Endothelial cell of umbilical vein (primary cell): ENCODE results near the gene TRABD2A. TPM values are rescaled to one million over a fixed set of nuclear protein-coding genes. Genes with fewer than 3 reads are reported as not detected.

Experiments used
- BruUV-seq: library from RNA; stranded (reverse); fragments of 400-500 nt; replicated peaks from 2 replicates; lab custom pipeline; 2021; lab: Mats Ljungman, UMichigan
- CTCF ChIA-PET: fragments of 300-600, 350-600 bp; sonication (Branson Sonifier 250); formaldehyde crosslinking; loops from one replicate; lab custom pipeline; 2021; ENCODE audit warnings: antibody characterized with exemption, inconsistent platforms; lab: Charles Lee
- POLR2A ChIA-PET: fragments of 300-600, 350-600 bp; sonication (Branson Sonifier 250); formaldehyde crosslinking; loops from one replicate; lab custom pipeline; 2021; ENCODE audit warnings: antibody characterized with exemption, inconsistent platforms; lab: Charles Lee
- DNase-seq: peaks from one replicate; pipeline ENCODE4 v3.0.0-alpha.2; 2011; ENCODE audit warnings: low read depth, low spot score
- FAIRE-seq: peaks from 2 replicates; lab custom pipeline; 2011; peaks lifted over from hg19 to GRCh38; lab: Jason Lieb, UNC
- H2AFZ ChIP-seq: 2 replicates; pipeline ENCODE4 v1.6.0; 2012; ENCODE audit warnings: low read depth, low read length, control low read depth, inconsistent platforms
- H3K27ac ChIP-seq: 2 replicates; pipeline ENCODE4 v1.5.1; 2011; ENCODE audit warnings: low read depth, mild to moderate bottlenecking, control low read depth, low read length, moderate library complexity; ENCODE audit not compliant: insufficient read depth
- H3K27me3 ChIP-seq, 2 experiments: 2 replicates each; pipeline versions ENCODE4 v1.6.0 to v1.6.1; 2011; ENCODE audit warnings: low read length in 2 of 2, mixed read lengths in 1 of 2; ENCODE audit not compliant: control insufficient read depth in 2 of 2, insufficient read depth in 2 of 2
- H3K36me3 ChIP-seq, 2 experiments: 2 replicates in 1 of 2; 3 replicates in 1 of 2; pipeline ENCODE4 v1.5.1; 2011; ENCODE audit warnings: low read length in 2 of 2, mild to moderate bottlenecking in 1 of 2, moderate library complexity in 1 of 2; ENCODE audit not compliant: control insufficient read depth in 2 of 2, insufficient read depth in 2 of 2; ENCODE audit errors: extremely low read depth in 1 of 2
- H3K4me1 ChIP-seq: 3 replicates; pipeline ENCODE4 v1.5.1; 2011; ENCODE audit warnings: mild to moderate bottlenecking, low read length; ENCODE audit not compliant: control insufficient read depth, insufficient read depth; ENCODE audit errors: extremely low read depth
- H3K4me2 ChIP-seq: 2 replicates; pipeline ENCODE4 v1.6.1; 2011; ENCODE audit warnings: low read length, control low read depth, mixed read lengths; ENCODE audit not compliant: insufficient read depth
- H3K4me3 ChIP-seq, 3 experiments: fragments of 200-600 bp in 1 of 3; sonication (generic), shearing (Covaris generic) in 1 of 3; replicated peaks in 1 of 3; 2 replicates each; pipeline ENCODE4 v1.5.1; 2011 to 2016; ENCODE audit warnings: control low read depth in 3 of 3, low read length in 3 of 3, mild to moderate bottlenecking in 2 of 3, inconsistent platforms in 1 of 3, low read depth in 1 of 3, moderate library complexity in 1 of 3; ENCODE audit not compliant: insufficient read depth in 1 of 3
- H3K79me2 ChIP-seq: 2 replicates; pipeline ENCODE4 v1.6.0; 2012; ENCODE audit warnings: low read length, inconsistent platforms; ENCODE audit not compliant: control insufficient read depth, insufficient read depth
- H3K9ac ChIP-seq: replicated peaks from 2 replicates; pipeline ENCODE3; 2011; ENCODE audit warnings: low read length, control low read depth; ENCODE audit not compliant: insufficient read depth; ENCODE audit errors: extremely low read depth
- H3K9me1 ChIP-seq: replicated peaks from 3 replicates; pipeline ENCODE4 v1.6.0; 2011; ENCODE audit warnings: mild to moderate bottlenecking, low read length; ENCODE audit not compliant: control insufficient read depth, insufficient read depth; ENCODE audit errors: extremely low read depth
- H3K9me3 ChIP-seq: replicated peaks from 2 replicates; pipeline ENCODE4 v1.5.1; 2012; ENCODE audit warnings: low read length, inconsistent platforms; ENCODE audit not compliant: control insufficient read depth, insufficient read depth
- H4K20me1 ChIP-seq: replicated peaks from 2 replicates; pipeline ENCODE3; 2011; ENCODE audit warnings: mild to moderate bottlenecking, low read length; ENCODE audit not compliant: control insufficient read depth, insufficient read depth; ENCODE audit errors: extremely low read depth
- MYC ChIP-seq: IDR thresholded peaks from one replicate; pipeline ENCODE4 v1.6.1; 2011; ENCODE audit warnings: mild to moderate bottlenecking, low read depth, low read length
- POLR2AphosphoS5 ChIP-seq: IDR thresholded peaks from 2 replicates; pipeline ENCODE4 v1.6.1; 2012; ENCODE audit warnings: low read depth, mild to moderate bottlenecking, control low read depth, low read length, moderate library complexity; ENCODE audit not compliant: insufficient read depth
- dilution Hi-C: fragments of 300-500 bp; cut with MboI; formaldehyde crosslinking; loops from one replicate; pipeline ENCODE4 v1.15.0; 2019; ENCODE audit warnings: low sequenced_read_pairs; ENCODE audit not compliant: extremely low pct_ligation_motif_present
- intact Hi-C: fragments of 100-400 bp; cut with micrococcal nuclease; formaldehyde crosslinking; loops from one replicate; pipeline ENCODE4 v1.10.0; 2022
- polyA plus RNA-seq, 4 experiments: library from polyadenylated mRNA; depleted of rRNA in 3 of 4; stranded (reverse) in 3 of 4; unstranded in 1 of 4; fragments of >200 nt; gene quantifications; 2 replicates each; pipeline versions ENCODE4 v1.2.1 to v1.2.3, GENCODE V29; 2011 to 2012; ENCODE audit warnings: missing spikeins in 1 of 4
- total RNA-seq: library from RNA; stranded (reverse); gene quantifications from 2 replicates; pipeline ENCODE4 v1.2.3, GENCODE V29; 2021
- TF ChIP-seq, protein P1 (sequence below), 2 donors: IDR thresholded peaks; 1 replicate in 1 of 2; 2 replicates in 1 of 2; pipeline ENCODE4 v1.5.1; 2011; ENCODE audit warnings: low read length in 2 of 2, mild to moderate bottlenecking in 2 of 2, moderate library complexity in 2 of 2, control low read depth in 1 of 2, inconsistent platforms in 1 of 2, low read depth in 1 of 2; ENCODE audit not compliant: insufficient read depth in 1 of 2; ENCODE audit errors: extremely low read depth in 1 of 2

TRABD2A gene
- total and polyA plus RNA-seq, 2 donors (not counting 3 experiments of a cell fraction or from before 2014, with no cell fraction given), result 1.0 to 1.8 TPM

DNA sequence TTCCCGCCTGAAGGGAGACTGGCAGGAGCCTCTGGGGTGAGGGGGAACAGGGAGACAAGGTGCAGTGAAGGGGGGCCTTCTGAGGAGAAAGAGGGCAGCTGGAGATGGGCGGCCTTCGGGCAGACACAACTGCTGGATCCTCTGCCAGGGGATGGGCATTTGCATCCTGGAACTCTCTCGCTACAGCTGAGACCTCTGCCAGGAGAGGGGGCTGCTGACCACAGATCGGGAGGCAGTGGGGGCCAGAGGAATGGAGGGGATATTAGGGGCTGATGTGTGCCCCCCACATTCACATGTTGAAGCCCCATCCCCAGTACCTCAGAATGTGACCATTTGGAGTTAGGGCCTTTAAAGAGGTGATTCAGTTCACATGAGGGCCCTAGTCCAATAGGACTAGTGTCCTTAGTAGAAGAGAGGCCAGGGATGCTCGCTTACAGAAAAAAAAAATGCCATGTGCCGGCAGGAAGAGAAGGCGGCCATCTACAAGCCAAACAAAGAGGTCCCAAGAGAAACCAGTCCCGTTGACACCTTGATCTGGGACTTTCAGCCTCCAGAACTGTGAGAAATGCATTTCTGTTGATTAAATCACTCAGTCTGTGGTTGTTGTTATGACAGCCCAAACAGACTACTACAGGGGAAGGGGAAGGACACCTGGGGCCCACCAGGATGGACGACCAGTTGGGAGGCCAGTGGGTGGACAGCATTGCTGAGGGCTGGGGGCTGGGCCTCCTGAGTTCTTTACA is 50.0 kb downstream of the TRABD2A start:
- CTCF ChIA-PET, result interaction anchor here (1.3 kb wide), 1 partner anchor 51 kb away, joined by 3 read pairs; no protein-coding TSS in a partner anchor
- DNase-seq (no peak), FAIRE-seq (no peak)
- TF ChIP-seq MYC, result no peak
- TF ChIP-seq, protein P1, sequence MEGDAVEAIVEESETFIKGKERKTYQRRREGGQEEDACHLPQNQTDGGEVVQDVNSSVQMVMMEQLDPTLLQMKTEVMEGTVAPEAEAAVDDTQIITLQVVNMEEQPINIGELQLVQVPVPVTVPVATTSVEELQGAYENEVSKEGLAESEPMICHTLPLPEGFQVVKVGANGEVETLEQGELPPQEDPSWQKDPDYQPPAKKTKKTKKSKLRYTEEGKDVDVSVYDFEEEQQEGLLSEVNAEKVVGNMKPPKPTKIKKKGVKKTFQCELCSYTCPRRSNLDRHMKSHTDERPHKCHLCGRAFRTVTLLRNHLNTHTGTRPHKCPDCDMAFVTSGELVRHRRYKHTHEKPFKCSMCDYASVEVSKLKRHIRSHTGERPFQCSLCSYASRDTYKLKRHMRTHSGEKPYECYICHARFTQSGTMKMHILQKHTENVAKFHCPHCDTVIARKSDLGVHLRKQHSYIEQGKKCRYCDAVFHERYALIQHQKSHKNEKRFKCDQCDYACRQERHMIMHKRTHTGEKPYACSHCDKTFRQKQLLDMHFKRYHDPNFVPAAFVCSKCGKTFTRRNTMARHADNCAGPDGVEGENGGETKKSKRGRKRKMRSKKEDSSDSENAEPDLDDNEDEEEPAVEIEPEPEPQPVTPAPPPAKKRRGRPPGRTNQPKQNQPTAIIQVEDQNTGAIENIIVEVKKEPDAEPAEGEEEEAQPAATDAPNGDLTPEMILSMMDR (IDR thresholded peaks at IDR 0.05; ENCODE audit: extremely low read depth in 1 of 2, insufficient read depth in 1 of 2, low read depth in 1 of 2, low read length in 2 of 2), result peak in 1 of 2 donors; percentile 7
- no peaks in the 10 kb centered on the region for H4K20me1 ChIP-seq
- no peak overlapping the region for H3K4me2 ChIP-seq
- no peaks in the 10 kb centered on the region for H3K9me1 ChIP-seq
- H3K27me3 ChIP-seq, result no peaks in the 10 kb centered on the region
- H3K4me3 ChIP-seq, result no peak overlapping the region
- H3K9me3 ChIP-seq, result no peaks in the 10 kb centered on the region
- H3K4me1 ChIP-seq, result no peaks in the 10 kb centered on the region
- dilution Hi-C loops (no loop called here), intact Hi-C loops (no loop called here)
- no peaks in the 10 kb centered on the region for H3K79me2 ChIP-seq
- BruUV-seq, result no TSS peak
- no peak overlapping the region for H2AFZ ChIP-seq
- H3K36me3 ChIP-seq, result no peaks in the 10 kb centered on the region
- no peak overlapping the region for H3K9ac ChIP-seq
- POLR2A ChIA-PET, result no interaction called here
- H3K27ac ChIP-seq, result no peak overlapping the region

DNA sequence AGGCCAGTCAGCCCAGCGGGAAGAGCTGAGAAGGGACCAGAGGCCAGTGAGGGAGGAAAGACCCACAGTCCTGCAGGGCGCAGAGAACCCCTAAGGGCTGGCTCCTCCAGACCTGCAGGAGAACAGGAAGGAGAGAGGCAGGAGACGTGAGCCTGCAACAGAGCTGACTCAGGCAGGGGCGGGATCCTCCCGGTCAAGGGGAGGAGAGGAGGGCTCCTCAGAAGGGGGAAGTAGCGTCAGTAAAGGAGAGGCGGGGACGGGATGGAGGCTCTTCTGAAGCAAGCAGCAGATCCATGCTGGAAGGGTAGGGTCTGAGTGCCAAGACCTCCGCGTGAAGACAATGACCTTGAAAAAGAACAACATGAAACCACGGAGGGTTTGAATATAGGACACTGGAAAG is 50.8 kb downstream of the TRABD2A start:
- Histone ChIP-seq H3K9ac (no peak overlapping the region), H2AFZ (no peak overlapping the region), H3K36me3 (no peaks in the 10 kb centered on the region), H3K4me2 (no peak overlapping the region), H3K9me1 (no peaks in the 10 kb centered on the region), H3K27me3 (no peaks in the 10 kb centered on the region), H3K79me2 (no peaks in the 10 kb centered on the region), H3K4me1 (no peaks in the 10 kb centered on the region), H3K27ac (no peak overlapping the region), H4K20me1 (no peaks in the 10 kb centered on the region), H3K9me3 (no peaks in the 10 kb centered on the region), H3K4me3 (no peak overlapping the region)
- FAIRE-seq, result no peak
- dilution Hi-C loops (no loop called here), intact Hi-C loops (no loop called here)
- CTCF ChIA-PET, result no interaction called here
- no peak for DNase-seq
- POLR2A ChIA-PET, result no interaction called here
- no TSS peak for BruUV-seq
- TF ChIP-seq POLR2AphosphoS5, result no peak
